ENCODE data around the gene SYVN1. TPM values are rescaled to one million over a fixed set of nuclear protein-coding genes. Genes with fewer than 3 reads are reported as not detected.

Gene SYVN1
- total RNA-seq, 1 experiment from 2014 or later = 45.9 TPM

DNA sequence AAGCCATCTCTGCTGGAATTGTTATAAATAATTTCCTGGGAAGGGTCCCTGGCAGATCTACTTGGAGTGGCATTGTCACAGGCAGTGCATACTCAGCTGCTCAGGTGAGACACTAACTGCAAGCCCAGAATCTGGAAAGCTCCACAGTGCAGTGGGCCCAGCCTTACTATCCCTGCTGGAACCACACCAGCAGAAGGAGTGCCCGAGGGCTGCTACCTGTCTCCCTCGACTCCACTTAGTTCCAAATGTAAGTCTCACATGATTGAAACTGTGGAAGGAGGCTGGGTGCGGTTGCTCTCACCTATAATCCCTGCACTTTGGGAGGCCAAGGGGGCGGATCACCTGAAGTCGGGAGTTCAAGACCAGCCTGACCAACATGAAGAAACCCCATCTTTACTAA is 14.3 kb upstream of the SYVN1 start (continued):
- TF ChIP-seq, protein P1, sequence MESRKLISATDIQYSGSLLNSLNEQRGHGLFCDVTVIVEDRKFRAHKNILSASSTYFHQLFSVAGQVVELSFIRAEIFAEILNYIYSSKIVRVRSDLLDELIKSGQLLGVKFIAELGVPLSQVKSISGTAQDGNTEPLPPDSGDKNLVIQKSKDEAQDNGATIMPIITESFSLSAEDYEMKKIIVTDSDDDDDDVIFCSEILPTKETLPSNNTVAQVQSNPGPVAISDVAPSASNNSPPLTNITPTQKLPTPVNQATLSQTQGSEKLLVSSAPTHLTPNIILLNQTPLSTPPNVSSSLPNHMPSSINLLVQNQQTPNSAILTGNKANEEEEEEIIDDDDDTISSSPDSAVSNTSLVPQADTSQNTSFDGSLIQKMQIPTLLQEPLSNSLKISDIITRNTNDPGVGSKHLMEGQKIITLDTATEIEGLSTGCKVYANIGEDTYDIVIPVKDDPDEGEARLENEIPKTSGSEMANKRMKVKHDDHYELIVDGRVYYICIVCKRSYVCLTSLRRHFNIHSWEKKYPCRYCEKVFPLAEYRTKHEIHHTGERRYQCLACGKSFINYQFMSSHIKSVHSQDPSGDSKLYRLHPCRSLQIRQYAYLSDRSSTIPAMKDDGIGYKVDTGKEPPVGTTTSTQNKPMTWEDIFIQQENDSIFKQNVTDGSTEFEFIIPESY (IDR thresholded peaks at IDR 0.05; ENCODE audit: extremely low read depth, insufficient replicate concordance, low read length) = no peak
- TF ChIP-seq ZFX (IDR thresholded peaks at IDR 0.05) (no peak), CTCF (IDR thresholded peaks at IDR 0.05 in 2 of 3, conservative IDR thresholded peaks at IDR 0.05 in 1 of 3; ENCODE audit: borderline replicate concordance in 1 of 3, insufficient read depth in 1 of 3, low read depth in 2 of 3, low read length in 2 of 3) (no peak)

GRCh38 chr11:65147352-65148075 is 13.2 kb upstream of the SYVN1 start:
- Histone ChIP-seq H3K9ac (ENCODE audit: low read length) (no peak overlapping the region), H3K27me3 (ENCODE audit: insufficient read depth, low read length) (no peaks in the 10 kb centered on the region), H3K4me2 (ENCODE audit: low read length) (no peak overlapping the region), H3K9me3 (ENCODE audit: control insufficient read depth in 1 of 2, insufficient read depth in 1 of 2, low read depth in 1 of 2, low read length in 2 of 2) (peaks cover 0 to 7% of the 10 kb centered on the region in 2 experiments; a peak in 1 of 4 replicates), H2AFZ (ENCODE audit: low read depth, low read length, poor library complexity, severe bottlenecking) (no peak overlapping the region), H3K4me3 (replicated peaks in 1 of 2; ENCODE audit: low read depth in 1 of 2, low read length in 2 of 2) (no peak overlapping the region), H3K9me2 (ENCODE audit: insufficient read depth) (no peaks in the 10 kb centered on the region), H3K79me2 (ENCODE audit: insufficient read depth, low read length) (no peaks in the 10 kb centered on the region), H3K27ac (ENCODE audit: low read depth, low read length) (no peak overlapping the region), H3K4me1 (ENCODE audit: control insufficient read depth in 1 of 2, insufficient read depth in 2 of 2, low read length in 2 of 2) (peaks cover 15 to 23% of the 10 kb centered on the region in 2 experiments), H3K36me3 (ENCODE audit: control insufficient read depth in 1 of 2, insufficient read depth in 2 of 2, low read length in 2 of 2) (no peaks in the 10 kb centered on the region), H4K20me1 (ENCODE audit: insufficient read depth) (no peaks in the 10 kb centered on the region)
- DNase-seq (ENCODE audit: low read depth, low spot score) (no peak), ATAC-seq (no peak)
- ChIA-PET RAD21 (ENCODE audit: low non-redundant PET in 1 of 2, low total read pairs in 2 of 2, uncharacterized antibody in 2 of 2, unreplicated experiment in 2 of 2) (interaction anchor here in 1 of 2 experiments (0.6 kb wide), 1 partner anchor 26 kb away, joined by 5 read pairs; the partner anchor contains the start of gene FAU), POLR2A (interaction anchor here (1.0 to 1.2 kb wide), 2 partner anchors 12 to 18 kb away, joined by 3 to 6 read pairs; no protein-coding TSS in a partner anchor), CTCF (no interaction called here)
- BruUV-seq (replicated peaks) = no TSS peak
- TF ChIP-seq, protein P1 (IDR thresholded peaks at IDR 0.05; ENCODE audit: extremely low read depth, insufficient replicate concordance, low read length) = no peak
- TF ChIP-seq YY1 (IDR thresholded peaks at IDR 0.05; ENCODE audit: extremely low read depth, insufficient replicate concordance, low read depth, low read length) = peak; percentile 73
- intact Hi-C loops (cut with micrococcal nuclease) = no loop called here
